Skeletal muscle cell (primary cell): ENCODE measurements around the gene ATOH8.

Source experiments
- DNase-seq: peaks from one replicate; pipeline ENCODE4 v3.0.0-alpha.2; 2010; ENCODE audit warnings: low read depth
- H3K4me3 ChIP-seq: 2 replicates; pipeline ENCODE4 v1.5.1; 2011; ENCODE audit warnings: low read depth, mild to moderate bottlenecking, control low read depth, low read length, moderate library complexity

Gene ATOH8

GRCh38 chr2:85792783-85793441 is 39.1 kb downstream of the ATOH8 start:
- no peak overlapping the region for H3K4me3 ChIP-seq
- DNase-seq: no peak

- no peak overlapping the region for H3K4me3 ChIP-seq
- no peak for DNase-seq
Observed at GRCh38 chr2:85793584-85793983, 39.8 kb downstream of the ATOH8 start.

- no peak overlapping the region for H3K4me3 ChIP-seq
- DNase-seq: no peak
Observed at GRCh38 chr2:85794038-85794441, 40.2 kb downstream of the ATOH8 start.

GRCh38 chr2:85794491-85795121 is 40.8 kb downstream of the ATOH8 start:
- no peak for DNase-seq
- H3K4me3 ChIP-seq: no peak overlapping the region

GRCh38 chr2:85795331-85796045 is 41.7 kb downstream of the ATOH8 start:
- H3K4me3 ChIP-seq: no peak overlapping the region
- no peak for DNase-seq

- H3K4me3 ChIP-seq: no peak overlapping the region
- no peak for DNase-seq
Observed at GRCh38 chr2:85796046-85796340, 42.2 kb downstream of the ATOH8 start.

- H3K4me3 ChIP-seq: no peak overlapping the region
- no peak for DNase-seq
Observed at GRCh38 chr2:85796341-85797262, 42.8 kb downstream of the ATOH8 start.

GRCh38 chr2:85797263-85797660 is 43.5 kb downstream of the ATOH8 start:
- H3K4me3 ChIP-seq: no peak overlapping the region
- DNase-seq: no peak

- DNase-seq: no peak
- H3K4me3 ChIP-seq: no peak overlapping the region
Observed at GRCh38 chr2:85797921-85798320, 44.1 kb downstream of the ATOH8 start.

- no peak overlapping the region for H3K4me3 ChIP-seq
- DNase-seq: no peak
Observed at GRCh38 chr2:85799215-85799956, 45.6 kb downstream of the ATOH8 start.

GRCh38 chr2:85800586-85800985 is 46.8 kb downstream of the ATOH8 start:
- DNase-seq: no peak
- no peak overlapping the region for H3K4me3 ChIP-seq

GRCh38 chr2:85801871-85802270 is 48.1 kb downstream of the ATOH8 start:
- H3K4me3 ChIP-seq: no peak overlapping the region
- DNase-seq: no peak

GRCh38 chr2:85802354-85803103 is 48.7 kb downstream of the ATOH8 start:
- DNase-seq: no peak
- H3K4me3 ChIP-seq: no peak overlapping the region

GRCh38 chr2:85803704-85804425 is 50.1 kb downstream of the ATOH8 start:
- no peak overlapping the region for H3K4me3 ChIP-seq
- DNase-seq: no peak

- H3K4me3 ChIP-seq: no peak overlapping the region
- DNase-seq: no peak
Observed at GRCh38 chr2:85804583-85804982, 50.8 kb downstream of the ATOH8 start.

- no peak for DNase-seq
- no peak overlapping the region for H3K4me3 ChIP-seq
Observed at GRCh38 chr2:85806358-85807118, 52.7 kb downstream of the ATOH8 start.

- no peak overlapping the region for H3K4me3 ChIP-seq
- no peak for DNase-seq
Observed at GRCh38 chr2:85807756-85808155, 54.0 kb downstream of the ATOH8 start.
